B cell (primary cell): ENCODE measurements around the gene INTS6L. TPM values are rescaled to one million over a fixed set of nuclear protein-coding genes. Genes with fewer than 3 reads are reported as not detected.

Experiments
- ATAC-seq: fragments of 200-7000 bp; cut with Tn5 transposase; one replicate; pipeline ENCODE4 v1.10.0; 2021; ENCODE audit warnings: low read depth, mild to moderate bottlenecking, moderate number of reproducible peaks, moderate library complexity
- CTCF ChIA-PET: fragments of 350-600 bp; sonication (Branson Sonifier 250); formaldehyde crosslinking; loops from one replicate; lab custom pipeline; 2021; ENCODE audit warnings: antibody characterized with exemption, inconsistent platforms; lab: Charles Lee
- POLR2A ChIA-PET: fragments of 350-600 bp; sonication (Branson Sonifier 250); formaldehyde crosslinking; loops from one replicate; lab custom pipeline; 2021; ENCODE audit warnings: antibody characterized with exemption; lab: Charles Lee
- DNase-seq: peaks from one replicate; pipeline ENCODE4 v3.0.0; 2013
- H2AFZ ChIP-seq: 2 replicates; pipeline ENCODE4 v1.6.1; 2012; ENCODE audit warnings: mild to moderate bottlenecking, low read depth, low read length; ENCODE audit not compliant: insufficient read depth, poor library complexity, severe bottlenecking
- H3K27ac ChIP-seq, 2 donors: 1 replicate in 1 of 2; 2 replicates in 1 of 2; pipeline ENCODE4 v1.5.1; 2012 to 2013; ENCODE audit warnings: low read length in 2 of 2, mild to moderate bottlenecking in 2 of 2, moderate library complexity in 1 of 2
- H3K27me3 ChIP-seq, 4 experiments: fragments of 200-600 bp in 1 of 4; sonication (generic) in 1 of 4; replicated peaks in 1 of 4; 1 replicate in 2 of 4; 2 replicates in 2 of 4; pipeline versions ENCODE4 v1.6.1 to v1.7.0; 2013 to 2016; ENCODE audit warnings: low read length in 3 of 4, mild to moderate bottlenecking in 2 of 4, mixed read lengths in 1 of 4, moderate library complexity in 1 of 4; ENCODE audit not compliant: insufficient read depth in 4 of 4, control insufficient read depth in 3 of 4; ENCODE audit errors: control extremely low read depth in 1 of 4
- H3K36me3 ChIP-seq, 2 experiments: replicated peaks in 1 of 2; 1 replicate in 1 of 2; 2 replicates in 1 of 2; pipeline versions ENCODE4 v1.6.1 to v1.7.1; 2013; ENCODE audit warnings: low read length in 1 of 2; ENCODE audit not compliant: insufficient read depth in 2 of 2, control insufficient read depth in 1 of 2; ENCODE audit errors: control extremely low read depth in 1 of 2, extremely low read depth in 1 of 2
- H3K4me1 ChIP-seq, 2 donors: fragments of 200-600 bp in 1 of 2; sonication (generic) in 1 of 2; 1 replicate in 1 of 2; 2 replicates in 1 of 2; pipeline versions ENCODE4 v1.5.1 to v1.6.1; 2013 to 2017; ENCODE audit warnings: low read length in 2 of 2; ENCODE audit not compliant: control insufficient read depth in 2 of 2, insufficient read depth in 2 of 2
- H3K4me2 ChIP-seq: replicated peaks from 2 replicates; pipeline ENCODE3; 2012; ENCODE audit warnings: mild to moderate bottlenecking, low read depth, low read length; ENCODE audit not compliant: poor library complexity, severe bottlenecking
- H3K4me3 ChIP-seq, 5 experiments: fragments of 200-600 bp in 1 of 5; sonication (generic) in 1 of 5; 1 replicate in 3 of 5; 2 replicates in 2 of 5; pipeline versions ENCODE4 v1.5.1 to v1.7.0; 2011 to 2016; ENCODE audit warnings: low read length in 4 of 5, mild to moderate bottlenecking in 4 of 5, low read depth in 2 of 5, control low read depth in 1 of 5, moderate library complexity in 1 of 5; ENCODE audit not compliant: insufficient read depth in 1 of 5; ENCODE audit errors: control extremely low read depth in 1 of 5, extremely low read depth in 1 of 5
- H3K79me2 ChIP-seq: fragments of 200-600 bp; sonication (generic); one replicate; pipeline ENCODE4 v1.6.0; 2016; ENCODE audit warnings: low read length; ENCODE audit not compliant: control insufficient read depth, insufficient read depth
- H3K9ac ChIP-seq: fragments of 200-600 bp; sonication (generic); 2 replicates; pipeline ENCODE4 v1.6.1; 2017; ENCODE audit warnings: mild to moderate bottlenecking, low read length, moderate library complexity
- H3K9me3 ChIP-seq, 3 donors: one replicate each; pipeline versions ENCODE4 v1.6.1 to v1.7.1; 2013; ENCODE audit warnings: low read length in 2 of 3; ENCODE audit not compliant: control insufficient read depth in 2 of 3, insufficient read depth in 1 of 3; ENCODE audit errors: control extremely low read depth in 1 of 3
- H4K20me1 ChIP-seq: 2 replicates; pipeline ENCODE4 v1.6.0; 2012; ENCODE audit warnings: mild to moderate bottlenecking, low read length; ENCODE audit not compliant: insufficient read depth, control insufficient read depth, poor library complexity, severe bottlenecking
- H3K27ac Mint-ChIP-seq: one replicate; pipeline ENCODE4 v1.8.0; 2021; ENCODE audit warnings: mixed read lengths
- H3K27me3 Mint-ChIP-seq: one replicate; pipeline ENCODE4 v1.8.0; 2021; ENCODE audit warnings: mixed read lengths
- H3K4me1 Mint-ChIP-seq: one replicate; pipeline ENCODE4 v1.8.0; 2021; ENCODE audit warnings: mixed read lengths
- H3K4me3 Mint-ChIP-seq: one replicate; pipeline ENCODE4 v1.8.0; 2021; ENCODE audit warnings: mixed read lengths
- H3K9me3 Mint-ChIP-seq: one replicate; pipeline ENCODE4 v1.8.0; 2022; ENCODE audit warnings: mixed read lengths; ENCODE audit not compliant: insufficient read depth
- EZH2 ChIP-seq: IDR thresholded peaks from 2 replicates; pipeline ENCODE4 v1.6.1; 2012; ENCODE audit warnings: borderline replicate concordance, low read depth, mild to moderate bottlenecking, moderate library complexity, low read length; ENCODE audit not compliant: insufficient read depth, poor library complexity, severe bottlenecking
- WGBS: methylation state at CpG from one replicate; pipeline ENCODE4 v1.1.5; 2013; ENCODE audit warnings: missing lambda C conversion rate; ENCODE audit not compliant: insufficient coverage; 5-methylcytosine and 5-hydroxymethylcytosine counted together
- intact Hi-C: fragments of 100-400 bp; cut with micrococcal nuclease; formaldehyde crosslinking; loops from one replicate; pipeline ENCODE4 v1.10.0; 2022
- polyA minus RNA-seq: library from RNA; depleted of rRNA, polyadenylated mRNA; stranded (reverse); fragments of >200 nt; gene quantifications from 2 replicates; pipeline ENCODE4 v1.2.3, GENCODE V29; 2012
- polyA plus RNA-seq: library from polyadenylated mRNA; depleted of rRNA; stranded (reverse); fragments of >200 nt; gene quantifications from 2 replicates; pipeline ENCODE4 v1.2.3, GENCODE V29; 2012
- total RNA-seq, 2 donors: library from RNA; stranded (reverse); fragments of 120-200 nt in 1 of 2; gene quantifications; 1 replicate in 1 of 2; 2 replicates in 1 of 2; pipeline versions ENCODE4 v1.2.3 to v1.2.4, GENCODE V29; 2013 to 2022
- TF ChIP-seq, protein P1 (sequence below): fragments of 200-600 bp; IDR thresholded peaks from one replicate; pipeline ENCODE4 v1.8.0; 2022; ENCODE audit warnings: antibody characterized with exemption, mild to moderate bottlenecking

The INTS6L gene, protein sequence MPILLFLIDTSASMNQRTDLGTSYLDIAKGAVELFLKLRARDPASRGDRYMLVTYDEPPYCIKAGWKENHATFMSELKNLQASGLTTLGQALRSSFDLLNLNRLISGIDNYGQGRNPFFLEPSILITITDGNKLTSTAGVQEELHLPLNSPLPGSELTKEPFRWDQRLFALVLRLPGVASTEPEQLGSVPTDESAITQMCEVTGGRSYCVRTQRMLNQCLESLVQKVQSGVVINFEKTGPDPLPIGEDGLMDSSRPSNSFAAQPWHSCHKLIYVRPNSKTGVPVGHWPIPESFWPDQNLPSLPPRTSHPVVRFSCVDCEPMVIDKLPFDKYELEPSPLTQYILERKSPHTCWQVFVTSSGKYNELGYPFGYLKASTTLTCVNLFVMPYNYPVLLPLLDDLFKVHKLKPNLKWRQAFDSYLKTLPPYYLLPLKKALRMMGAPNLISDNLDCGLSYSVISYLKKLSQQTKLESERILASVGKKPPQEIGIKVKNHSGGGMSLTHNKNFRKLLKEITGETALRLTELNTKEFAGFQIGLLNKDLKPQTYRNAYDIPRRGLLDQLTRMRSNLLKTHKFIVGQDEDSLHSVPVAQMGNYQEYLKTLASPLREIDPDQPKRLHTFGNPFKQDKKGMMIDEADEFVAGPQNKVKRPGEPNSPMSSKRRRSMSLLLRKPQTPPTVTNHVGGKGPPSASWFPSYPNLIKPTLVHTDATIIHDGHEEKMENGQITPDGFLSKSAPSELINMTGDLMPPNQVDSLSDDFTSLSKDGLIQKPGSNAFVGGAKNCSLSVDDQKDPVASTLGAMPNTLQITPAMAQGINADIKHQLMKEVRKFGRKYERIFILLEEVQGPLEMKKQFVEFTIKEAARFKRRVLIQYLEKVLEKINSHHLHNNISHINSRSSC
- total RNA-seq (42.4 and 46.2 TPM in 2 replicates), polyA plus RNA-seq (45.0 and 57.7 TPM in 2 replicates), polyA minus RNA-seq (16.1 and 22.3 TPM in 2 replicates)
- total RNA-seq (2013) = 40.5 TPM

DNA sequence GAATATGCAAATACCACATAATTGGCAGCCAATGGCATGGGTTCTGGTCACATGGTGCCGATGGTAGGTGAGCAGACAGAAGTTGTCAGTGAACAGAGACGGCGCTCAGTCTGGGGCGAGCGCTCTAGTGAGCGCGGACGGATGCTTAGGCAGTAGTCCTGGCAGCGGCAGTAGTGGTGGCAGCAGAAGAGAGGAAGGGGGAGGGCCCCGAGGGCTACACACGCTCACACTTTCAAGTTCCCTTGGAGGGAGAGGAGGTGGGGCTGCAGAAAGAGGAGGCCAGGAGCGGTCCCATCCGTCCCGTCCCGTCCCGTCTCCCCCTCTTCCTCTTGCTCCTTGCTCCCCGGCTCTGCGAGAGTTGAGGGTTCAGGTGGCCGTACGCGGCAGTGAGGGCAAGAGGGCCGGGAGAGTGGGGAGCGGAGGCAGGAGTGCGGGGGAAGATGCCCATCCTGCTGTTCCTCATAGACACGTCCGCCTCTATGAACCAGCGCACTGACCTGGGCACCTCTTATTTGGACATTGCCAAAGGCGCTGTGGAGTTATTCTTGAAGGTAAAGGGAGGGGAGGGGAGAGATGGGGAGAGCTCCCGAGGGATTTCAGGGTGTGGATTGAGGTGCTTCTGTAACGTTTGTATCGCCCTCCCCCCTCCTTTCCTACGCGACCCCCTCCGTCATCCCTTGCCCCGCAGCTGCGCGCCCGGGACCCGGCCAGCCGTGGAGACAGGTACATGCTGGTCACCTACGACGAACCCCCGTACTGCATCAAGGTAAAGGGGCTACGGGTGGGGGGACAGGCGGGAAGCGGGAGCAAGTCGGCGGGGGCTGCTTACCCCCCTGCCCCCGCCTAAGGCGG, at the start of gene INTS6L:
Gene INTS6L, plus strand, starts transcription at position 108 of the 852 bp plus-strand sequence. Its CDS starts 333 bp downstream, at position 441.
- no peaks in the 10 kb centered on the region for H3K27me3 Mint-ChIP-seq
- H3K4me3 ChIP-seq = peak within 1 kb of the TSS; percentile 64 to 86 (median 81)
- peak within 1 kb of the TSS; percentile 66 for H2AFZ ChIP-seq
- no peaks in the 10 kb centered on the region for H3K36me3 ChIP-seq
- H3K27ac ChIP-seq = peak within 1 kb of the TSS; percentile 81 to 88
- peaks cover 12% of the 10 kb centered on the region for H3K79me2 ChIP-seq
- POLR2A ChIA-PET = interaction anchor here (1.1 to 1.2 kb wide), 2 partner anchors 99 to 453 kb away, joined by 3 to 4 read pairs; partner anchors contain the start of genes MMGT1 and SMIM10L2A
- H3K4me2 ChIP-seq = peak within 1 kb of the TSS; percentile 76
- CTCF ChIA-PET = no interaction called here
- DNase-seq = peak; percentile 92
- TF ChIP-seq, protein P1, sequence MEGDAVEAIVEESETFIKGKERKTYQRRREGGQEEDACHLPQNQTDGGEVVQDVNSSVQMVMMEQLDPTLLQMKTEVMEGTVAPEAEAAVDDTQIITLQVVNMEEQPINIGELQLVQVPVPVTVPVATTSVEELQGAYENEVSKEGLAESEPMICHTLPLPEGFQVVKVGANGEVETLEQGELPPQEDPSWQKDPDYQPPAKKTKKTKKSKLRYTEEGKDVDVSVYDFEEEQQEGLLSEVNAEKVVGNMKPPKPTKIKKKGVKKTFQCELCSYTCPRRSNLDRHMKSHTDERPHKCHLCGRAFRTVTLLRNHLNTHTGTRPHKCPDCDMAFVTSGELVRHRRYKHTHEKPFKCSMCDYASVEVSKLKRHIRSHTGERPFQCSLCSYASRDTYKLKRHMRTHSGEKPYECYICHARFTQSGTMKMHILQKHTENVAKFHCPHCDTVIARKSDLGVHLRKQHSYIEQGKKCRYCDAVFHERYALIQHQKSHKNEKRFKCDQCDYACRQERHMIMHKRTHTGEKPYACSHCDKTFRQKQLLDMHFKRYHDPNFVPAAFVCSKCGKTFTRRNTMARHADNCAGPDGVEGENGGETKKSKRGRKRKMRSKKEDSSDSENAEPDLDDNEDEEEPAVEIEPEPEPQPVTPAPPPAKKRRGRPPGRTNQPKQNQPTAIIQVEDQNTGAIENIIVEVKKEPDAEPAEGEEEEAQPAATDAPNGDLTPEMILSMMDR = no peak
- no peak for TF ChIP-seq EZH2
- H3K9me3 ChIP-seq = no peaks in the 10 kb centered on the region
- 5% methylated on average over 4 of the region's 50 CpGs for WGBS
- H3K9ac ChIP-seq = peak within 1 kb of the TSS; percentile 74
- intact Hi-C loops = loop anchor here (1.0 to 5.0 kb wide), 5 partner anchors 37 to 516 kb away; partner anchors contain the start of genes SLC9A6 and SMIM10L2A
- peaks cover 29% of the 10 kb centered on the region for H3K4me1 Mint-ChIP-seq
- peak within 1 kb of the TSS; percentile 100 for H3K27ac Mint-ChIP-seq
- peak within 1 kb of the TSS; percentile 99 for H3K4me3 Mint-ChIP-seq
- H4K20me1 ChIP-seq = no peaks in the 10 kb centered on the region
- no peaks in the 10 kb centered on the region for H3K9me3 Mint-ChIP-seq
- no peaks in the 10 kb centered on the region for H3K27me3 ChIP-seq
- peak; percentile 70 for ATAC-seq
- peaks cover 5 to 14% of the 10 kb centered on the region in 2 donors for H3K4me1 ChIP-seq
